NCI-H2029 treated with DMSO at 0.1 percent for 48 hours (cell line): Measurements from ENCODE around the gene CRKL.
A peak's percentile ranks its signal among the peaks of the same experiment; 100 is the strongest.

ENCODE experiments used
- DNase-seq: peaks from one replicate; lab custom pipeline; 2025; lab: John Stamatoyannopoulos, UW

The CRKL gene

DNA sequence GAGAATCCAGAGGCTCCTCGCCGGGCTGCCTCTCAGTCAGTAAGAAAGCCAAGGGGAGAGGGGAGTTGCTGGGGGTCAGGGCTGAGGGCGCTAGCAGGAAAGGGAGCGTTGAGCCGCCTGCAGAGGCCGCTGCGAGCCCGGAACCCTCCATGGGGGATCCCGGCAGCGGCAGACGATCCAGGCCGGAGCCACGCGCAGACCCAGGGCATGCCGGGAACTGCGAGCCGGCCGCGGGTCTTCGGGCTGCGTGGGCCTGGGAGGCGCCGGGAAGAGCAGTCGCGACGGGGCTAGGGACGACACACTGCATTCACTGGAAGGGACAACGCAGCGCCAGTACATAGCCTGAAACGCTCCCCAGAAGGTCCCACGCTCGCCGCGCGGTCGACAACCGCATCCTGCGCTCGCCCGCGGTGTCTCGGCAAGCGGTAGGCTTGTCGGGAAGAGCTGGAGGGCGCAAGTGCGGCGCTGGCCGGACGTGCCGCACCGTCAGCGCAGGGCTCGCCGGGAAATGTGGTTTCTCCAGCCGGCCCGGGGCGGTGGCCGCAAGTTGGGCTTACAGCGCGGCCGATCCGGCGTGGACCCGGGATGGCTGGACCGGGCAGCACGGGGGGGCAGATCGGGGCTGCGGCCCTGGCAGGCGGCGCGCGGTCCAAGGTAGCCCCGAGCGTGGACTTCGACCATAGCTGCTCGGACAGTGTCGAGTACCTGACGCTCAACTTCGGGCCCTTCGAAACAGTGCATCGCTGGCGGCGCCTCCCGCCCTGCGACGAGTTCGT, 64.8 kb downstream of the CRKL start, which contains the start of gene LZTR1:
TSS of gene LZTR1 (plus strand) at position 511 of the 776 bp plus-strand sequence. CDS start at position 586, 75 bp downstream.
- peak; percentile 14 for DNase-seq

GRCh38 chr22:20982563-20982882, 65.3 kb downstream of the CRKL start:
- DNase-seq, result no peak

GRCh38 chr22:20983081-20983771, 66.0 kb downstream of the CRKL start:
- DNase-seq, result no peak

DNA sequence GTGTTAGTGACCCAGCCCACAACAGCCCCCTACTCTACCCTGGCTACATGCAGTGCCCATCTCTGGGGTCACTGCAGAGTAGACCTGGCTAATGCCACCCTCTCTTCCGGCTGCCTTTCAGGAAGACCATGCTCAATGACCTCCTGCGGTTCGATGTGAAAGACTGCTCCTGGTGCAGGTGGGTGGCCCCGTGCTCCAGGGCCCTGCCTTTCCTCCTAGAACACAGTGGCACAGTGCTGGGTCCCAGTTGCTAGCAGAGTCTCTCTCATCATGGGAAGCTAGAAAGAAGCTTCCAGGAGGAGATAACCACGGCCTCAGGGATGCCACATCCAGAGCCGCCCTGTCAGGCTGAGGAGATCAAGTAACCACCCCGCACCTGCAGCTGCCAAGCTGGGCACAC, 68.5 kb downstream of the CRKL start:
- DNase-seq, result no peak

DNA sequence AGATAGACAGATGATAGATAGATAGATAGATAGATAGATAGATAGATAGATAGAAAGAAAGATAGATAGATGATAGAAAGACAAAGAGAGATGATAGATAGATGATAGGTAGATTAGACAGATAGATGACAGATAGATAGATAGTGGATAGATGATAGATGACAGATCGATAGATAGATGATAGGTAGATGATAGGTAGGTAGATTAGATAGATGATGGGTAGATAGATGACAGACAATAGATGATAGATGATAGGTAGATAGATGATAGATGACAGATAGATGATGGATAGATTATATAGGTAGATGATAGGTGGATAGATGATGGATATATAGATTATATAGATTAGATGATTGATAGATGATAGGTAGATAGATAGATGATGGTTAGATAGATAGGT, 69.2 kb downstream of the CRKL start:
- DNase-seq, result no peak

DNA sequence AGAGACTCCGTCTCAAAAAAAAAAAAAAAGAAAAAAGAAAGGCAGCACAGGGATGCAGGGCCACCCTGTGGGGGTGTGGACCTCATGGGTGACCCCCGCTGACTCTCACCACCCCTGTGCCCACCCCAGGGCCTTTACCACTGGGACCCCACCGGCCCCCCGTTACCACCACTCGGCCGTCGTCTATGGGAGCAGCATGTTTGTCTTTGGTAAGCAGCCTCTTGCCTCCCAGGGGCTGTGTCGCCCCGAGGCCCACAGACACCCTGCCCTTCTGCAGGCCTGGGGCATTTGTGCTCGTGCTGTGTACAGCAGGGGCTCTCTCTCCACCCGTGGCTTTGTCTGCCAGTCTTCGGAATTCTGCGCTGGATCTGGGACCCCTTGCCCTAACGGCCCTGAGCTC, 70.2 kb downstream of the CRKL start:
- no peak for DNase-seq

GRCh38 chr22:20988573-20989322, 71.5 kb downstream of the CRKL start:
- no peak for DNase-seq

DNA sequence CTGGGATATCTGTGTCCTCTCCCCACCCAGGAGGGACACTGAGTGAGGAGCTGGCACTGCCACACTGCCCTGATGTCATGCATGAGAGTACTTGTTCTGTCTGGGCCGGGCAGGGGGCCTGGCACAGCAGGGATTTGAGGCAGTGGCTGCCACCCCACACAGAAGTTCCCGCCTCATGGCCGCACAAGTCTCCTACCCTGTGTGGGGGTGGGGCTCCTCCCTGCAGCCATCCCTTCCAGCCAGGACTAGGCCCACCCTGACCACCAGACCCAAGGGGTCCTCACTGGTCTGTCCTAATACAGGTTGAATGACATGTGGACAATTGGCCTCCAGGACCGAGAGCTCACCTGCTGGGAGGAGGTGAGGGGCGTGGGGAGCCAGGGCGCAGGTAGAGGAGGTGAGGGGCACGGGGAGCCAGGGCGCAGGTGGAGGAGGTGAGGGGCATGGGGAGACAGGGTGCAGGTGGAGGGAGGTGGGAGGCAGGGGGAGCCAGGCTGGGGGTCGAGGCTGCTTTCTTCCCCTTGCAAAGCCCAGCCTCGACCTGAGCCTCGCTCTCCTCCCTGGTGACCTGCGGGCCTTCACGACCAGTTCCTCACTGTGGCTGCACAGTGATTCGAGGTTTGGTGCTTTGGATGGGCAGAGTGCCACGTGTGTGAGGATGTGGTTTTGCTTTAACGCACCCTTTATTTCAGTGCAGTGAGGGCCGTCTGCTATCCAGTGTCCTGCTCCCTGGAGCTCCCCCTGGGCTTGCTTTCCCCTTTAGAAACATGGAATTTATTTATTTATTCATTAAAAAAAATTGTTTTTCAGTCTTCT, 72.3 kb downstream of the CRKL start:
- no peak for DNase-seq

- no peak for DNase-seq
Observed at GRCh38 chr22:20990184-20991180, 73.3 kb downstream of the CRKL start.

- no peak for DNase-seq
Observed at GRCh38 chr22:20991252-20992055, 74.2 kb downstream of the CRKL start.

- DNase-seq, result no peak
Observed at GRCh38 chr22:20992056-20992442, 74.8 kb downstream of the CRKL start.

DNA sequence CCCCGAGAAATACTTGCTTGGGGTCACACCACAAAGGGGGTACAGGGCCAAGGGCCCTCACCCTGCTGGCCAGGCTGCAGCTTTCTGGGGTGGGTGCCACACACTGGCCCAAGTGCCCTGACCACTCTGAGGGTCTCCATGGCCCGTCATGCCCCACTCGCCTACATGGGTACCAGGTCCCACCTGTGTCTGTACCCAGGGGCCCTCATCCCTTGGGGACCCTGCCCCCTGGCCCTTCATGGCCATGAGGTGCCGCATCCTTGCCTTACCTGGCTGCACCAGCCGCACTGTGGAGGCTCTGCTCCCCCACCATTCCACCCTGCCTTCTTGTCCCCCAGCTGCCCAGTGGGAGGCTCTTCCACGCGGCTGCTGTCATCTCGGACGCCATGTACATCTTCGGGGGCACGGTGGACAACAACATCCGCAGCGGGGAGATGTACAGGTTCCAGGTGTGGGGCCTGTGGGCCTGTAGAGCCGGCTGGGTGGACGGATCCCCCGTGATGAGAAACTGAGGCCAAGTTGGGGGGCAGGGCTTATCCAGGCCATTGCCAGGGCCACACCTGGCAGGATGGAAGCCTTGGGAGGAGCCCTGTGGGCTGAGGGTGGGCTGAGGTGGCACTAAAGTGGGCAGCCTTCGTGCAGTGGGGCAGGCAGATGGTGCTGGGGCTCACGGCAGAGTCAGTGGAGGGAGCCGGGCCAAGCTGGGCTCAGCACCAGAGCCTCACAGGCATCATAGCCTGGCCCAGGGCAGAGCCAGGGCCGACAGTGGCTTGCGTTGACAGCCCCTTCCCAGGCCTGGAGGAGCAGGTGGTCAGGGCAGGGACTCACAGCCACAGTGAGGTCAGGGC, 75.5 kb downstream of the CRKL start:
- DNase-seq, result no peak

DNA sequence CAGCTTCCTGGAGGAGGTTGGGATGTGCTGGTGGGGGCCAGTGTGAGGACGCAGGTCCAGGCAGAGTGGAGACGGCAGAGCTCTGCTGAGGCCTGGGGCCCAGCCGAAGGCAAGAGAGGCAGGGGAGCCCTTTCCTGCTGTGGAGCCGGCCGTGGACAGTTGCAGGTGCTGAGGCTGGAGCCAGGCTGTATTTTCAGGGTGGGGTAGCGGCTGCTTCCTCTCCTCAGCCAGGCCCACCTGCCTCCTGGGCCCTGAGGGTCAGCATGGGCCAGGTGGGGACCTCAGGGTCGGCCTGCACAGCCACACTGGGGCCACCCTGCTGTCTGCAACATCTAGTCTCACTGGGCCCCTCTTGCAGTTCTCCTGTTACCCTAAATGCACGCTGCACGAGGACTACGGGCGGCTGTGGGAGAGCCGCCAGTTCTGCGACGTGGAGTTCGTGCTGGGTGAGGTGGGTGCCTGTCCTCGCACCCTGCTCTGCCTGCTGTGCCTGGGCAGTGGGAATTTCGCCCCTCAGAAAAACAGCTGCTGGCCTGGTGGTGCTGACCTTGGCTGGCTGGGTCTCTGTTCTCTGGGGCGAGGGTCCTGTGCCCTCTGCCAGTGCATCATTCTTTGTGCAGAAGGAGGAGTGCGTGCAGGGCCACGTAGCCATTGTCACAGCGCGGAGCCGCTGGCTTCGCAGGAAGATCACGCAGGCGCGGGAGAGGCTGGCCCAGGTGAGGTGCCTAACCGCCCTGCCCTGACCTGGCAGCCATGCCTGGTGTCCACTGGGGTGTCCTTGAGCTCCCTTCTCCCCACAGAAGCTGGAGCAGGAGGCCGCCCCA, 76.3 kb downstream of the CRKL start:
- DNase-seq, result no peak

GRCh38 chr22:20994128-20994901, 77.1 kb downstream of the CRKL start:
- DNase-seq, result no peak

DNA sequence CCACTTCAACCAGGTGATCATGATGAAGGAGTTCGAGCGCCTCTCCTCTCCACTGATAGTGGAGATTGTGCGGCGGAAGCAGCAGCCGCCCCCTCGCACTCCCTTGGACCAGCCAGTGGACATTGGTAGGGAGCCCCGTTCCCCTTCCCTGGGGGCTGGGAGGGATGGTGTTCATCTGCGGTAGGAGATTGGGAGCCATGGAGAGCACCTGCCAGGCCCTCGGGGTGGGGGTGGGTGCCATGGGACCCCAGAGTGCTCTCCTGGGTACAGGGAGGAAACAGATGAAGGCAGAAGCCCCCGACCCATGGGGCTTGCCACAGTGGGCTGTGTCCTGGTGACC, 77.7 kb downstream of the CRKL start:
- no peak for DNase-seq

GRCh38 chr22:20995329-20996030, 78.3 kb downstream of the CRKL start:
- no peak for DNase-seq

GRCh38 chr22:20996031-20996410, 78.8 kb downstream of the CRKL start:
- no peak for DNase-seq
